K562 treated with DMSO at 1 percent for 4 hours (cell line): ENCODE results near the gene TGIF1. TPM values are rescaled to one million over a fixed set of nuclear protein-coding genes. Genes with fewer than 3 reads are reported as not detected.

Source experiments
- total RNA-seq: library from RNA; unstranded; fragments of 300-600 nt; gene quantifications from 2 replicates; pipeline ENCODE4 v1.2.3, GENCODE V29; 2022; ENCODE audit not compliant: insufficient read depth

Gene TGIF1
- 23.1 and 28.2 TPM in 2 replicates for total RNA-seq

DNA sequence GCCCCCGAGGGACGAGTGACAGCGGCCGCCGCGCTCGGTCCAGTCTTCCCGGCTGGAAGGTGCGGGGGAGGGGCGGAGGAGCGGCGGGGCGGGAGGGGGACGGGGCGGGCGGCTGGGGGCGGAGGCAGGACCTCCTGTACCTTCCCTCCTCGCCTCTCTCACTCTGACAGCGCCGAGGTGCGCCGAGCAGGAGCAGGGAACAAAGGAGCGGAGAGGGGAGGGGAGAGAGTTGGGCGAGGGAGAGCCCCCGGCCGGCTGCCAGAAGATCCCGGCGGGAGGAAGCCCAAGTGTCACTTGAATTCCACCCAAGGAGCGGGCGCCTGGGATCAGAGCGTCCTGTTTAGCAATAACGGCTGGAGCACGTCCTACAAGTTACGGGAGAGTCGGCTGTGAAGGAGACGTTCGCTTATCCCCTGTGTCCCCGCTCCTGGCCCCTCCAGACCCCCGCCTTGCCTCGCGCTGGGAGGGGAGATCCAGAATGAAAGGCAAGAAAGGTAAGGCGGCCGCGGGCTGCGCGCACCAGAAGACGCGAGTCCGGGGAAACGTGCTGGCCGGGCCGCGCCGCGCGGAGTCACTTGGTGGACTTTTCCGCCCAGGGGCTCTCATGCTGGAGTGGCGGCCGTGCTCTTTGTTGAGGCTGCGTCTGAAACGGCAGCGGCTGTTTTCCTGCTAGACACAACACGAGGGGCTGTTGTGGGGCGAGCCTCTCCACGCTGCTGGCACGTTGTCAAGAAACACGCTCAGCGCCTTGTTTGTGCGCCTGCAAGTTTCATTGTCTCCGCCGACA lies at the start of gene TGIF1:
Gene TGIF1 (plus strand): TSS at position 161 of the 787 bp plus-strand sequence. CDS start 318 bp downstream, at position 479.

Other genes starting within 250 kb of the TGIF1 start
- 0.99 and 1.7 TPM in 2 replicates for gene MYOM1, start 230.2 kb upstream of the TGIF1 start, total RNA-seq
- gene MYL12A, start 202.4 kb upstream of the TGIF1 start, total RNA-seq, result 391 and 399 TPM in 2 replicates
- gene MYL12B, start 188.0 kb upstream of the TGIF1 start, total RNA-seq, result 314 and 328 TPM in 2 replicates